Putamen (tissue), 1 donor: ENCODE measurements around the gene CDYL2.
"Not testable (repeated sequence)": the region's sequence is repeated elsewhere in the genome, so short reads cannot be mapped to it uniquely, and the experiment has no call there.

Experiments
- DNase-seq: peaks from one replicate; pipeline ENCODE4 v3.0.0-alpha.2; 2016; ENCODE audit warnings: low spot score

The CDYL2 gene

GRCh38 chr16:80807906-80808305 is 3.5 kb upstream of the CDYL2 start:
- DNase-seq: no peak

GRCh38 chr16:80806927-80807340 is 2.5 kb upstream of the CDYL2 start:
- no peak for DNase-seq

DNA sequence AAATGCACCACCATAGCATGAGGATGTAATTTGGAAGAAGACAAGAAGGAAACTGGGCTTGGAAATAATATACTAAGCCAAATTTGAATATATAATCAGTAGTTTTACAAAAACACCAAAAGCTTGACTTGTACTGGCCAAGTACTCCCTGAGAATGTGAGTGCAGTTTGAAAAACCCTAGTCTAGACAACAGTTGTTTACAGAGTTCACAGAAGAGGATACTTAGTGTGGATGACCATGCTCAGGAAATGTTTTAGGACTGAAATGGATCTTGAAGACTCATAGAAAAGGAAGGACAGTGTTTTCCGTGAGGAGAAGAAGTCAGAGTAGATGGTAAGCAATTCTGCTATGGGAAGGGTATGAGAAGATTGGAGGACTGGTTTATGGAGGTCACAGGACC is 1.9 kb upstream of the CDYL2 start:
- DNase-seq: no peak

DNA sequence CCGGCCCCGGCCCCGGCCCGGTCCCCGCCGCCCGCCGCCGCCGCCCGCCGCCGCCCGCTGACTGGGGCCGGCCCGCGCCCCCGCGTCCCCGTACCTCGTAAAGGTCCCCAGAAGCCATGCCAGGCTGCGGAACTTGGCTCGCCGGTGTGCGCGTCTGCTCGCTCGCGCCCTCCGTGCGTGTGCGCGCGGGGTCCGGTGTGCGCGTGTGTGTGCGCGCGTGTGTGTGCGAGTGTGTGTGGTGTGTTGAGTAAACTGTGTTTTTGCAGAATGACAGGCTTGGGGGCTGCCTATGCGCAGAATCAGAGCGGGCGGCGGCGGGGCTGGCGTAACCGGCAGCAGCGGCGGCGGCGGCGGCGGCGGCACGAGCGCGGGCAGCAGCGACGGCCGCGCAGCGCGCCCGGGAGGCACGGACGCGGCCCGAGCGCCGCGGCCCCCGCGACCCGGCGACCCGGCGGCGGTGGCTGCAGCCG is 307 bp downstream of the CDYL2 start:
- DNase-seq: peak; percentile 53

GRCh38 chr16:80803339-80804055 is 901 bp downstream of the CDYL2 start:
- DNase-seq: no peak

GRCh38 chr16:80802902-80803301 is 1.5 kb downstream of the CDYL2 start:
- no peak for DNase-seq

- DNase-seq: no peak
These were observed 2.3 kb downstream of the CDYL2 start for GRCh38 chr16:80802138-80802537.

DNA sequence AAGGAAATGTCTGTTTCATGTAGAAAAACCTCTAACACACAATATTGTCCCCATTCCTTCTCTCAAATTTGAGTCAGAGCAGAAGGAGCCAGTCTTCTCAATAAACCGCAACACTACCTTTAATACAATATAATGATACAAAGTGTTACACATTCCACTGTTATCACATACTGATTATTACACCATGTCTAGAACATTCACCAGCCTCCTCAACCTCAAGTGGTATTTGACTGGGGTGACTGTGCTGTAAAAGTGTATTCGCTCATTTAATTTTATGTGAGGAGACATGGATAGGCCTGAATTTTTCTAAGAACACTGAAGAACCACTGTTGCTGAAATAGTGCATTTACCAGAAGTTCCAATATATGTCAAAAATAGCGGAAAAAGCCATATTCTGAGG is 10.3 kb downstream of the CDYL2 start:
- no peak for DNase-seq

GRCh38 chr16:80792031-80792430 is 12.4 kb downstream of the CDYL2 start:
- DNase-seq: no peak

DNA sequence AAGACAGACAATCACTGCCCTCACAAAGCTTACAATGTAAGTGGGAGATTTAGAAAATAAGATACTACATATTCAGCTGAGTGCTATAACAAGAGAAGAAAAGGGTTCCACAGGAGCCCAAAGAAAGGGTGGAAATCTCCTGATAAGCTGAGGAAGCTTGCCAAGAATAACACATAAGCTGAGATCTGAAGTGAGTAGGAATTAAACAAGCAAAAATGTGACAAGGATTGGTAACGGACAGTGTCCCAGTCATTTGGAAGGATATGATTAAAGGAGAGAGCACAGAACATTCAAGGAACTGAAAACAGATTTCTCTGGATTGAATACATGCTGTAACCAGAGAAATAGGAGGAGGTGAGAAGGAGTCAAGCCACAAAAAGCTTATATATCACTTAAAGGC is 13.0 kb downstream of the CDYL2 start:
- DNase-seq: no peak

GRCh38 chr16:80790751-80791150 is 13.6 kb downstream of the CDYL2 start:
- no peak for DNase-seq

DNA sequence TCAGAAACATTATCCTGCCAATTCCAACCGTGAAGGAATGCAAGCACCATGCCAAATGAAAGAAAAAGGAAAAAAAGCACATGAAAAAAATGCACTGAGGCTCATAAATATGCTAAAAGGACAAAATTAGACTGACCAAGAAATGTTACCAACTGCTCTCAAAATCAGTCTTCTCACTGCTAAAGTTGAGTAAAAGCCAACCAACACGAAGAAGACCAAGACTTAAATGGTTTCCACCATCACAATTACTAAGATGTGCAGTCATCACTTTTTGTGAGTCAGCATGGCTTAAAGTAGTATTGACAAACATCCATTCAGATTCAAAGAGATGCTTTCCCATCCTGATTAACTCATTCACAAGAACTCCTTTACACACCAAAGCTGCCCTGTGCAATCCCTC is 16.4 kb downstream of the CDYL2 start:
- no peak for DNase-seq

DNA sequence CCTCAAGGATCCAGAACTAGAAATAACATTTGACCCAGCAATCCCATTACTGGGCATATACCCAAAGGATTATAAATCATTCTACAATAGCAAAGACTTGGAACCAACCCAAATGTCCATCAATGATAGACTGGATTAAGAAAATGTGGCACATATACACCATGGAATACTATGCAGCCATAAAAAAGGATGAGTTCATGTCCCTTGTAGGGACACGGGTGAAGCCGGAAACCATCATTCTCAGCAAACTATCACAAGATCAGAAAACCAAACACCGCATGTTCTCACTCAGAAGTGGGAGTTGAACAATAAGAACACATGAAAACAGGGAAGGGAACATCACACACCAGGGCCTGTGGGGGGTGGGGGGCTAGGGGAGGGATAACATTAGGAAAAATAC is 17.8 kb downstream of the CDYL2 start:
- not testable (repeated sequence) for DNase-seq

DNA sequence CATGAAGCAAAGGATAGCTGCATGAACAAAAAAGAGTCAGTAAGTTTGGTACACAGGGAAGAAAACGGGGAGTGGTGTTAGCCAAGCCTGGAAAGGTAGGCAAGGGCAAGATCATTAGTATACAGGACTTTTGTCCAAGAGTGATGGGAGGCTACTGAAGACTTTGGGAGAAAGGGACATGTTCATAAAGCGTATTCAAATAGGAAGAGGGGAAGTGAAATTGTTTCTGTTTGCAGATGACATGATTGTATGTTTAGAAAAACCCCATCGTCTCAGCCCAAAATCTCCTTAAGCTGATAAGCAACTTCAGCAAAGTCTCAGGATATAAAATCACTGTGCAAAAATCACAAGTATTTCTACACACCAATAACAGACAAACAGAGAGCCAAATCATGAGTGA is 19.4 kb downstream of the CDYL2 start:
- DNase-seq: no peak

DNA sequence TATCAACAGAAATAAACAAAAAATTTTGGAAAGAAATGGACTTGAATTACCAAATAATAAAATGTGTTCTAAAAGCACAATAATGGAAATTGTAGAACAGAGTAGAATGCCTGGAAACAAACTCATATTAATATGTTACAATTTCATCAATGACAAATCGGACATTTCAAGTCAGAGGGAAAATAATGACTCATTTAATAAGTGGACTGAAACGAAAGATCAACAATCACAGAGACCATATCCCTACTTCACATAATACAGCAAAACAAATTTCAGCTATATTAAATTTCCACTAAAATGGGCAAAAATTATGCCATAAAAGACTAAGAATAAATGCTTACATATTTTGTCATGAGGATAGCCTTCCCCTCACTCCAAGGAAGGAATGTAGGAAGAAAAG is 25.7 kb downstream of the CDYL2 start:
- no peak for DNase-seq

DNA sequence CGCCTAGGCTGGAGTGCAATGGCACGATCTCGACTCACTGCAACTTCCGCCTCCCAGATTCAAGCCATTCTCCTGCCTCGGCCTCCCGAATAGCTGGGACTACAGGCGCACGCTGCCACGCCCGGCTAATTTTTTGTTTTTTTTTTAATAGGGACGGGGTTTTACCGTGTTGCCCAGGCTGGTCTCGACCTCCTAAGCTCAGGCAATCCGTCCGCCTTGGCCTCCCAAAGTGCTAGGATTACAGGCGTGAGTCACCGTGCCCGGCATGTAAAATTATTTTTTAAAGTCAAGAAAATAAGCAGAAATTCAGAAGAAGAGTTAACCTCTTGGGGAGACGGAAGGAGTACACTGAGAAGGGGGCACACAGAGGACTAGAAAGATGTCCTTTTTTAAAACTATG is 27.5 kb downstream of the CDYL2 start:
- no peak for DNase-seq

DNA sequence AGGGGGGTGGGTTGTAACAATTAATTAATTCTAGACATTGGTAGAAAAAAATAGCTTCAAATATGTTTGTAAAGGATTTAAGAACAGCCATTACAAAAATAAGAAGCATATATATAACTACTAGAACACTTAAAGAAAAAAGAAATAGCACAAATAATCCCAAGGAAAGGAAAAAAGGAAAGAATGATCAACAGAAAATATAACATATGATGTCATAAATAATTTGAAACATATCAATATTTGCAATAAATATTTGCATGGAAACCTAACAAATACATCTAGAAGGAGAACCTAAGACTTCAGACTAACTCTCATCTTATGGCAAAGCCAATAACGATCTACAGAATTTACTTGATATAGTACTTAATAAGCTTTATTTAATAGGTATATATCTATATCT is 28.9 kb downstream of the CDYL2 start:
- DNase-seq: no peak

DNA sequence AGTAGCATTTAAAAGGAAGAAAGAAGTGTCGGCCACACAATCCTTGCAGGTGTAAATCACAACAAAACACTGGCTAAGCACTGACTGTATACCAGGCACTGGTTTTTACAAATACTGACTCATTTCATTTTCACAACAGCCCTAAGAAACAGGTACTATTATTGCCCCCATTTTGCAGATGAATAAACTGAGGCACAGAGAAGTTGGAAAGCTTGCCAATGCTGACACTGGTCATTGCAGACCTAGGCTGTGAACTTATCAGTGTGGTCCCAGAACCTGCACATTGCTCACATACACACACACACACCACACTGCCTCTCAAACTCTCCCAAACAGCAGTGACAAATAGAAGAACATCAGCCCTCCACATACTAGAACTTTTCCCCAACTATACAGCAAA is 37.6 kb downstream of the CDYL2 start:
- DNase-seq: no peak

- no peak for DNase-seq
These were observed 44.8 kb downstream of the CDYL2 start for GRCh38 chr16:80759419-80760162.

GRCh38 chr16:80754476-80754875 is 49.9 kb downstream of the CDYL2 start:
- no peak for DNase-seq

GRCh38 chr16:80752541-80752940 is 51.9 kb downstream of the CDYL2 start:
- DNase-seq: no peak

GRCh38 chr16:80751167-80751566 is 53.2 kb downstream of the CDYL2 start:
- no peak for DNase-seq

DNA sequence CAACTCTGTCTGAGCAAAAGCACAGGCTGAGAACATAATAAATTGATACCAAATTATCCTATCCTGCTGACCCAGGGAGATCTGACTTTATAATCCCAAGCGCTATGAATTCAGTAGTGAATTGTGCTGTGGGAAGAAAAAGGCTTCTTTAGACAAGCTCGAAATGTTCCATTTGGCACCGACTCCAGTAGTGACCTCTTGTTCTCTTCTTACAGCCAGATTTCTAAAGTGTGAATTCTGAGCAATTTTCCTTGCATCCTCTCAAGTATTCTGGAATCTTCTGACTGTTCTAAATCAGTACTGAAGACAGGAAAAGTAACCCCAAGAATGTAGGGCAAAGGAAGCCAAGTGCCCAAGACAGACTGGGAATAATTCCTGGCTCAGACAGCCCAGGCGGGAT is 58.2 kb downstream of the CDYL2 start:
- no peak for DNase-seq

DNA sequence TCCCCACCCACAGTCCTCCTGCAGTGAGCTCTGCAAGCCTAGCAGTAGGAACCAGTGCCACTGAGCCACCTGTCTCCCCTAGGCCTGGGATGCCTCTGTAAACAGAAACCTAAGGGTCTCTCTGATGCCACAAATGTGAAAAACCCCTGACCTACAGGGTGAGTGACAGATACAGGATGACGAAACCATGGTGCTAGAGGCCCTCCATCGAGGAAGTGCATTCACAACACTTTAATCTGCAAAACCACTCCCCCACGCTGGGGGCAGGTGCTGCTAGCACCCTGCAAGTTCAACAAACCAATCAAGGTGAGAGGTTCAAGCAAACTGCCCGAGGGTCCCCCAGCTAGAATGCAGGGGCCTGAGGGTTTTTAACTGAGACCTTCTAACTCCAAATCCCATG is 59.5 kb downstream of the CDYL2 start:
- DNase-seq: no peak
